Hematopoietic multipotent progenitor cell treated with erythropoietin and hydrocortisone succinate and interleukin-3 and kit ligand, for 8 days (in vitro differentiated cells): Measurements from ENCODE around the gene PRKAR1B.
A peak's percentile ranks its signal among the peaks of the same experiment; 100 is the strongest.

Experiments
- DNase-seq: peaks from one replicate; pipeline ENCODE4 v3.0.0-alpha.2; 2015

PRKAR1B gene

DNA sequence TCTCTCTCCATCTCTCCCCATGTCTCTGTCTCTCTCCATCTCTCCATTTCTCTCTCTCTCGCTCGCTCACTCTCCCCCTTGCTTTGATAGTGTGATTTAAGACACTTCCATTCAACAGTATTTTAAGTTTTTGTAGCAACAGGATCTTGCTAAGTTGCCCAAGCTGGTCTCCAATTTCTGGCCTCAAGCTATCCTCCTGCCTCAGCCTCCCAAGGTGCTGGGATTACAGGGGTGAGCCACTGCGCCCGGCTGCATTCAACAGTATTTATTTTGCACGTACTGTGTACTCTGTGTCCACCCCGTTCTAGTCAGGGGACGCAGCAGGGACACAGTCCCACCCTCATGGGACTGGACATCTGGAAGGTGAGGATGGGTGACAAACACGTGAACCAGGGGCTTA lies 193.0 kb downstream of the PRKAR1B start:
- DNase-seq = no peak

DNA sequence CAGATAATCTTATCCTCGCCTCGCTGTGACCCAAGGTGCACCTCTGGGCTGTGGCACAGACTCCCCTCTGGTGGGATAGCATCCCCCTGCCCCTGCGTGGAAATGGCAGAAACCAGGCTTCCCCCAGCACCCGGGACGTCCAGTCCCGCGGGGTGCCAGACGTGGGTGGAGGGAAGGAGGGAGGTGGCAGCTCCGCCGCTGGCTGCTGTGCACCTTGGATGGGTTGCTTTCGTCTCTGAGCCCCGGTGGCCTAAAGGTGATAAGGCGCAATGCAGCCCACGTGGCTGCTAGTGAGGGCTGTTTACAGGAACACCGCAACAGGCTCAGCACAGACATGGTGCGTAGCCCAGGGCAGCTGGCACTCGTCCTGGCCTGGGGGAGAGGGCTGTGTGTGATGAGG lies 193.8 kb downstream of the PRKAR1B start:
- no peak for DNase-seq

DNA sequence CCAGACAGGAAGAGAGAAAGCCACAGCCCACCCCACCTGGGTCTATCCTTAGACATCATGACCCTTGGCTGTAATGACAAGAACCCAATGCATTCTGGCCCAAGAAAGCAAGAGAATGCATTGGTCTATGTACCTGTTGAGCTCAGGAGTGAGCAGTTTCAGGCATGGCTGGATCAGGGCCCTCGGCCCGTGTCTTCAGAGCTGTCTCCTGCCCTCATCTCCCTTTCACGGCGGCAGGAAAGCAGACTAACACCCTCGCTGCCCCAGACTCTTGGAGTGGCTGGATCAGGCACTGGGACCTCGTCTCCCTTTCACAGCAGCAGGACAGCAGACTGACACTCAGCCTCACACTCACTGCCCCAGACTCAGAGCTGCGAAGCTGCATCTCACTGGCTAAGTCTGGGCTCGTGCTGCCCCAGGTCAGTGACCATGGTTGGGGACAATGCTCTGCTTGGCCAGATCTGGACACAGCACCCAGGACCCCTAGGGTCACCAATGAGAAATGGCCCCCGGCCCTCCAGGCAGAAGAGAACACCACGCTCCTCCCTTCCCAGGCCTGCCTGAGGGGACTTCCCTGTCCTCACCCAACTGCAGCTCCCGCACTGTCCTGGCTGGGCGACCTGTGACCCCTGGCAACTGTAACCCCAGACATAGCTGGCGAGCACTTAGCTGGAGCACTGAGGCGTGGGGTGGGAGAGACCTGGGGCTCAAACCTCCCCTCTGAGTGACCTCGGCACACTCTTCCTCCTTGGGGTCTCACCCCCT lies 194.5 kb downstream of the PRKAR1B start:
- DNase-seq = no peak

DNA sequence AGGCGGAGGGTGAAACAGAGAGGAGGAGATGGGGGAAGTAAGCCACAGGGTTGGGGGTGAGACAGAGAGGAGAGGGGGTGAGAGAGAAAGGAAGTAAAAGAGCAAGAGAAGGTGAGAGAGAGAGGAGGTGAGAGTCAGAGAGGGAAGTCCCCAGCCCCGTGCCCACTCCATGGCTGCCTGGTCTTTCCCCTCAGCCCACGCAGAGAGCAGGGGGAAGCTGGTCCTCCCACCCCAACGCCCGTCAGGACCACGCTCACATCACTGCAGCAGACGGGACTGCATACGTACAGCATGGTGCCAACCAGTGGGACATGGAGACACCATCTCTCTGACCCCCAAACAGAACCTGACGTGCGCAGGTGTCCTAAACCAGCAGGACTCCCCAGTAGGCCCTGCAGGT lies 195.3 kb downstream of the PRKAR1B start:
- DNase-seq = no peak

DNA sequence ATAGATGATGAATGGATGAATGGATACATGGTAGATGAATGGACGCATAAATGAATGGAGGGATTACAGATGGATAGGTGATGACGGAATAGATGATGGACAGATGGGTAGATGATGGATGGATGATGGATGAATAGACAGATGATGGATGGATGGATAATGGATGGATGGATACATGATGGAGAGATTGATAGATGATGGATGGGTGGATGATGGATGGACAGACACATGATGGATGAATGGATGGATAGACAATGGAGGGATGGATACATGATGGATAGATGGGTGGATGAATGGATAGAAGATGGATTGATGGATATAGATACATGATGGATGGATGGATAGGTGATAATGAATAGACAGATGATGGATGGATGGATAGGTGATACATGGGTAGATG lies 198.6 kb downstream of the PRKAR1B start:
- no peak for DNase-seq

- no peak for DNase-seq
These were observed 199.4 kb downstream of the PRKAR1B start for GRCh38 chr7:527723-528122.

DNA sequence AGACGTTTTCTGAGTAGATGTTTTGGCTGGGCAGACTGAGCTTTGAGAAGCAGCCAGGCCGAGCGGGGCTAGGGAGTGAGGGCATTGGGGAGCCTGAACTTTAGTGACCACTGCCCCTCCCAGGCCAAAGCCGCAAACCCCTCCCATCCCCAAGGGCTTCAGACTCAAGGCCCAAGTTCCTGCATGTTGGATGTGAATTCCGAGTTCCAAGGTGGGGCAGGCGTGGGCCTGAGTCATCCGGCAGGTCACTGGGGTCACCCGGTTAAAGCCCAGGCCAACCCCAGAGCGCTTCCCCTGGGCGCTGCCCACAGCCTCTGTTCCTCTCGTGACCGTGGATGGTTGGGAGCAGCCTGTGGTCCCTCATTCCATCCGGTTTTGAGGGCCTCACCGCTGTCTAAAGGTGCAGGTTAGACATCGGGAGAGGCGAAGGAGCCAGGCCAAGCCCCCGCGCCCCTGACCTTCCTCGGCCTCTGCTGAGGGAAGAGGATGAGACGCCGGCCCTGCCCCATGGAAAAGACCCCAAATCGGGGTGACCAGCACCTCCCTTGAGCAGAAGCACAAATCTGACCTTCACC lies 200.5 kb downstream of the PRKAR1B start:
- DNase-seq = no peak

GRCh38 chr7:525740-526139 lies 201.3 kb downstream of the PRKAR1B start:
- no peak for DNase-seq

GRCh38 chr7:524800-525199 lies 202.3 kb downstream of the PRKAR1B start:
- no peak for DNase-seq

DNA sequence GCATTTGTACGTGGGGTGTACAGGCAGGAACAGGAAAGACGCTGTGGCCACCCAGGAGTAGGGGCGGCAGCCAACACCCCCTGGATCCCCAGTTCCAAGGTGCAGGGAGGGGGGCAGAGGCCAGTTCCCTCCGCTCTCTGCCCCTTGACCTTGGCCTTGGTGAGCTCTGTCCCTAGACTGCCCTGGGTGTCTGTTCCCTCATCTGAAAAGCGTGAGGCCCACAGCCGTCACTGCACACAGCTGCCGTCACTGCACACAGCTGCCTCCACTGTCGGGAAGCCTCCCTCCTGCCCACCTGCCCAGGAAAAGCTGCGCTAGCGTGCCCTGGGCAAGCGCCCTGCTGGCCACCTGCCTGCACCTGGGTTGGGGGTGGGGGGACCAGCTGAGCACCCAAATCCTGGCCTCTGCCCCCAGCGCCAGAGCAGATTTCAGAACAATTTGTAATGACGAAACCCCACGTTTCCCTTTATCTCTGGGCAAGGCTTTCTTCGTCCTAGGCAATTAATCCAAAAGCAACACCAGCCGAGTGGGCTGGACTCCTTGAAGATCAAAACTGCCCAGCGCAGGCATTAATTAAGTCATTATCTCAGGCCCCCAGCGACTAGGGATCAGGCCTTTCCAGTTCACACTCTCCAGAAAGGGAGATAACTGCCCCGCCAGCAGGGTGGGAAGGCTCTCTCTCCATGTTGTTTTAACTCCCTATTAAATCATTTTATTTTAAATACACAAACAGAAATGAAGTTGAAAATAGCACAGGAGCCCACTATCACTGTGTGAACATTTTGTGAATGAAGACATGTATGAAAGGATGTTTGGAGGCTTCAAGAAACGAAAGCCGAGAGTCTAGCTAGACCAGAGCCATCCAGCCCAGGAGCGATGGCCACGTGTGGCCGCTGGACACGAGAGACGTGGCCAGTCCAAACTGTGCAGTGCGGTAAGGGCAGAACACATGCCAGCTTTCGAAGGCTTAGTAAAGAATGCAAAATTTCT lies 203.4 kb downstream of the PRKAR1B start:
- DNase-seq = peak; percentile 73

DNA sequence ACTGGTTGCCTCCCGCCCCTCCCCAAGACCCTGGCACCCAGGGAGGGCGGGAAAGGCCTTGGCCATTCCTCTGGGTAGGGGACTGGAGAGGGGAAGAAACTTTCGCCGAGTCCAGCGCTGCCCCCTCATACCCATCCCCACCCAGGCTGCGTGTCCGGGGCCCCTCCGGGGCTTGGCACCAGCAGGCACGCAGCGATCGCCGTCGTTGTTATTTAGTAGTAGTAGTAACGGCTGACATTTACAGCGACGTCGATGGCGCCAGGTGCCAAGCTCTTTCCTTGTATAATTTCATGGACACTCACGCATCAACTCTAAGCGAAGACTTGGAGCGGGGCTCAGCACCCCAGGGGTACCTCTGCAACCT lies 204.1 kb downstream of the PRKAR1B start:
- DNase-seq = no peak

- peak; percentile 77 for DNase-seq
These were observed 204.8 kb downstream of the PRKAR1B start for GRCh38 chr7:522071-522950.

GRCh38 chr7:521221-522070 lies 205.6 kb downstream of the PRKAR1B start:
- peak; percentile 40 for DNase-seq

DNA sequence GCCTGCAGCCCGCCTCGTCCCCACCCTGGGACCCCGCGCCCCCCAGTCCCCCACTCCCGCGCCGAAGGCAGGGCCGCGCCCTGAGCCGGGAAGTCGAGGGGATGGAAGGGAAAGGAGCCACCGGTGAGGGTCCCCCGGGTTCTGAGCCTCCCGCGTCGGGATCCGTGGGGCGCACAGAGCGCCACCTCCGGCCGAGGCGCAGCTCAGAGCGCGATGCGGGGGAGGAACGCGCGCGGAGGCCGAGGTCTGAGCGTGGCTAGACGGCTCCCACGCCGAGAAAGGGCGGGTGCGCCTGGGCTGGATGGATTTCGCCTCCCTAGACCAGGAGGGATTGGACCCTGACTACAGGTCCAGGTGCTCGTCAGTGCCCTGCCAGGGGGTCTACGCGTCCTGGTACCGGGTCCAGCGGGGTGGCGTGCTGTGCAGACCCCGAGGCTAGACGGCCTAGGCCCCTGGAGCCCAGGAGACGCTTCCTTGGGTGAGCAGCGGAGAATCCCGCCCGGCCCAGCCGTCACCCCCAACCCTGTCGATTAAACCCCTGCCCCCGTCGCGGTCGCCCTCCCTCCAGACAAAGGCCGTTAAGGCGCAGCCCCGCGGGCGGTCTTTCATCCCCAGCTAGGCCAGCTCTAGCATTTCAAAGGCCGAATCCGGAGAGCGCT lies 206.4 kb downstream of the PRKAR1B start:
- no peak for DNase-seq

DNA sequence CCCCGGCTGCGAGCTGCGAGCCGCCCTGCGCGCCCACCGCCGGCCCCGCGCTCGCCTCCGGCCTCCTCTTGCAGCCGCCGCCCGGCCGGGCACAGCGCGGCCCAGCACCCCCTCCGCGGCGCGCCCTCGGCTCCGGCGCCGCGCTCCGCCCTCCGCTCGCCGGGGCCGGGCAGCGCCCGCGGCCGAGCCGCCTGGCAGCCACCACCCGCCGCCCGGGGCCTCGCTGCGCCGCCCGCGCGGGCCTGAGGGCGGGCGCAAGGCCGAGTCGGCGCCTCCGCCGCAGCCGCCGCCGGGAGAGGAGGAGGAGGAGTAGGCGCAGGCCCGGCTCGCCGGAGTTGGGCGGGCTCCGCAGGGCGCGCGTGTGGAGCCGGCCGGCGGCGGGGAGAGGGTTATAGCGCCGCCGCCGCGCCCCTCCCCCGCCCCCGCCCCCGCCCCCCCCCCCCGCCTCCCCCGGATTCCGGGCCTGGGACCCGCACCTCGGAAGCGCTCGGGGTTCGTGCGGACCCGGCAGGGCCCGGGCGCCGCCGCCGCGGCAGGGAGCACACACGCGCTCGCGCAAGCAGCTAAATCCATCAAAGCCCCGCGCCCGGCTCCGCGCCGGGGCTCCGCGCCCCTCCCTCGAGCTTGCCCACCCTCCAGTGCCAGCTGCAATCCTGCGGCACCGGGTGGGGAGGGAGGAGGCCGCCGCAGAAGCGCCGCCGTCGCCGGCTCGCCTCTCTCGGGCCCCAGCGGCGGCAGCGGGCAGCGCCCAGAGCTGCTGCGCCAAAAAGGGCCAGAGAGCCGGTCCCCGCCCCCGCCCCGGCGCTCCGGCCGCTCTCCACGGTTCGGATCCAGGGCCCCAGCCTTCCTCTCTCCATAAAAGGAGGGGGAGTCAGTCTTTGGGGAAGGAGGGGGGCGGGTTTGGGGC lies 207.3 kb downstream of the PRKAR1B start, which contains the start of gene PDGFA:
Gene PDGFA (minus strand): TSS at position 363 of the 907 bp plus-strand sequence. CDS start 845 bp downstream, outside the sequence.
- peak; percentile 42 for DNase-seq

DNA sequence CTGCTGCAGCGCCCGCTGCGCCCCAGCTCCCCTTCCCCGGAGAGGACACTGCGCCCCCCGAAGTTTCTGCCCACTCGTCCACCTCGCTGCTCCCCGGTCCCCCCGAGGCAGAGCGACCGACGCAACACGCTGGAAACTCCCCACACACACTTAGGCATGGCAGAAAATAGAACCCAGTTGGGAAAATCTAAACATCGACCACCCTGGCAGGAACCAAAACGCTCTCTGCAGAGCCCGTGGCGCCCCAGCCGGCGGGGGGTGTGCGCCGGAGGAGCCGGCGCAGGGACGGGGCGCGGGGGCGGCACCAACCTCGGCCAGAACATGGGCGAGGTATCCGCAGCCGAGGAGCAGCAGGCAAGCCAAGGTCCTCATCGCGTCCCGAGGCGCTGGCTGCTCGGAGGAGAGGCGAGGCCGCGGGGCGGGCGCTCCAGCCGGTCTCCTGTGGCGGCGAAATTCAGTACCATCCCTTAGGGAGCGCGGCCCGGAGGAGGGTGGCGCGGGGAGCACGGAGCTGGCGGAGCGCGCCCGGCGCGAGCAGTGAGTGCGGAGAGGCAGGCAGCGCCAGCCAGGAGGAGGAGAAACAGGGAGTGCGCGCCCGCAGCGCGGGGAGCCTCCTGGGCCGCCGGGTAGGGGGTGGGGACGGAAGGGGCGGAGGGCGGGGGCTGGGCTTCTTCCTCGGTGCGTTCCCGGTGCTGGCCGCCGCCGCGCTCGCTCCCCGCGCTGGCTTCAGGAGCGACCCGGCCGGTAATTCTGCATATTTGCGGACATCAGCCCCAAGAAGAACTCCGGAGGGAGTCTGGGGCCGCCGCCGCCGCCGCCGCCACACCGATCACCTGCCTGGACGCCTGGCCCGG lies 208.2 kb downstream of the PRKAR1B start:
- peak; percentile 29 for DNase-seq

- no peak for DNase-seq
These were observed 209.1 kb downstream of the PRKAR1B start for GRCh38 chr7:517774-518629.
